Keratinocyte (primary cell): ENCODE measurements around the gene PDZRN3.

ENCODE experiments used
- EZH2 ChIP-seq: IDR thresholded peaks from one replicate; pipeline ENCODE4 v1.6.1; 2012; ENCODE audit warnings: inconsistent platforms, mild to moderate bottlenecking, low read length, moderate library complexity
- TF ChIP-seq, protein P1 (sequence below), 3 experiments: IDR thresholded peaks in 1 of 3; conservative IDR thresholded peaks in 1 of 3; optimal IDR thresholded peaks in 1 of 3; 2 replicates in 2 of 3; 3 replicates in 1 of 3; pipeline versions ENCODE3 to v1.5.1; 2011; ENCODE audit warnings: low read length in 3 of 3, mild to moderate bottlenecking in 3 of 3, moderate library complexity in 2 of 3, control low read depth in 1 of 3, inconsistent platforms in 1 of 3; ENCODE audit not compliant: insufficient read depth in 2 of 3; ENCODE audit errors: extremely low read depth in 1 of 3

DNA sequence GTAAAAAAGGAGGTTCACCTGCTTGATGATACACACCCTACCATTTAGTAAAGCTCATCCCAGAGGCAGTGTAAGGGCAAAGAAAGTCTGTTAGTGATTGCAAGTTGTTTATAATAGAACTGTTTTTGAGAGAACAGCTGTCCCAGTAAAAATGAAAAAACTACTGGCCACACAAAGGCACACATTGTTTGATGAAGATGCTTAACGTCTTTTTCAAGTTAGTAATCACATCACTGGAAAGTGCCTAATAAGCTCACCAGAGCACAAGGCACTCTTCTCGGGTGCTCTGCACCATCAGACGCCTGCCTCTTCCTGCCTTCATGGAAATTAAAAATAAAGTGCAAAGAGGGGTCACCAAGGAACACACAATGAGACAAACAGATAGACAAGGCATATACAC is 186.9 kb downstream of the PDZRN3 start:
- TF ChIP-seq EZH2, result no peak
- TF ChIP-seq, protein P1, sequence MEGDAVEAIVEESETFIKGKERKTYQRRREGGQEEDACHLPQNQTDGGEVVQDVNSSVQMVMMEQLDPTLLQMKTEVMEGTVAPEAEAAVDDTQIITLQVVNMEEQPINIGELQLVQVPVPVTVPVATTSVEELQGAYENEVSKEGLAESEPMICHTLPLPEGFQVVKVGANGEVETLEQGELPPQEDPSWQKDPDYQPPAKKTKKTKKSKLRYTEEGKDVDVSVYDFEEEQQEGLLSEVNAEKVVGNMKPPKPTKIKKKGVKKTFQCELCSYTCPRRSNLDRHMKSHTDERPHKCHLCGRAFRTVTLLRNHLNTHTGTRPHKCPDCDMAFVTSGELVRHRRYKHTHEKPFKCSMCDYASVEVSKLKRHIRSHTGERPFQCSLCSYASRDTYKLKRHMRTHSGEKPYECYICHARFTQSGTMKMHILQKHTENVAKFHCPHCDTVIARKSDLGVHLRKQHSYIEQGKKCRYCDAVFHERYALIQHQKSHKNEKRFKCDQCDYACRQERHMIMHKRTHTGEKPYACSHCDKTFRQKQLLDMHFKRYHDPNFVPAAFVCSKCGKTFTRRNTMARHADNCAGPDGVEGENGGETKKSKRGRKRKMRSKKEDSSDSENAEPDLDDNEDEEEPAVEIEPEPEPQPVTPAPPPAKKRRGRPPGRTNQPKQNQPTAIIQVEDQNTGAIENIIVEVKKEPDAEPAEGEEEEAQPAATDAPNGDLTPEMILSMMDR (optimal IDR thresholded peaks at IDR 0.05 in 1 of 3, IDR thresholded peaks at IDR 0.05 in 1 of 3, conservative IDR thresholded peaks at IDR 0.05 in 1 of 3; ENCODE audit: extremely low read depth in 1 of 3, insufficient read depth in 2 of 3, low read length in 3 of 3), result no peak
